ENCODE results near the gene PTPN7. TPM values are rescaled to one million over a fixed set of nuclear protein-coding genes. Genes with fewer than 3 reads are reported as not detected.

PTPN7 gene
- total RNA-seq, 1 donor from 2014 or later, result 0.29 TPM

DNA sequence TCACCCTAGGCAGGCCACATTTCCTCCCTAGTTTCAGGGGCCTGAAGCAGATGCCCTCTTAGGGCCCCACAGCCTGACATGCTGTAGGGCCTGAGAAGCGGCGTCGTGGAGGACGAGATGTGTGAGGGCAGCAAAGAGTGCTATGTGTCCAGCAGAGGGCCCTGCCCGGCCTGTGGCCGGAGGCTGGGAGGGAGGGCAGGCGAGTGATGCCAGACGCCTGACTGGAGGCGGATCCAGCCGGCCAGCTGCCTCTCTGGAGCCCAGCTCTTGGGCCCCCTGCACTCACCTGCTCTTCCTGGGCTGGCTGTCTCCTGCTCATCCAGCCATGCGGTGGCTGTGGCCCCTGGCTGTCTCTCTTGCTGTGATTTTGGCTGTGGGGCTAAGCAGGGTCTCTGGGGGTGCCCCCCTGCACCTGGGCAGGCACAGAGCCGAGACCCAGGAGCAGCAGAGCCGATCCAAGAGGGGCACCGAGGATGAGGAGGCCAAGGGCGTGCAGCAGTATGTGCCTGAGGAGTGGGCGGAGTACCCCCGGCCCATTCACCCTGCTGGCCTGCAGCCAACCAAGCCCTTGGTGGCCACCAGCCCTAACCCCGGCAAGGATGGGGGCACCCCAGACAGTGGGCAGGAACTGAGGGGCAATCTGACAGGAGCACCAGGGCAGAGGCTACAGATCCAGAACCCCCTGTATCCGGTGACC, 37.6 kb downstream of the PTPN7 start, which contains the start of gene GPR37L1:
Gene GPR37L1 (plus strand): TSS at position 279 of the 697 bp plus-strand sequence. CDS start 47 bp downstream, at position 326.
- Mint-ChIP-seq H3K9me3 (no peaks in the 10 kb centered on the region), H3K4me1 (ENCODE audit: unreplicated experiment) (peaks cover 13% of the 10 kb centered on the region), H3K36me3 (no peaks in the 10 kb centered on the region), H3K27ac (no peak within 1 kb of the TSS), H3K27me3 (peaks cover 4% of the 10 kb centered on the region), H3K4me3 (no peak within 1 kb of the TSS)
- no peak for DNase-seq (ENCODE audit: extremely low spot score, unreplicated experiment)
- TF ChIP-seq, protein P1, sequence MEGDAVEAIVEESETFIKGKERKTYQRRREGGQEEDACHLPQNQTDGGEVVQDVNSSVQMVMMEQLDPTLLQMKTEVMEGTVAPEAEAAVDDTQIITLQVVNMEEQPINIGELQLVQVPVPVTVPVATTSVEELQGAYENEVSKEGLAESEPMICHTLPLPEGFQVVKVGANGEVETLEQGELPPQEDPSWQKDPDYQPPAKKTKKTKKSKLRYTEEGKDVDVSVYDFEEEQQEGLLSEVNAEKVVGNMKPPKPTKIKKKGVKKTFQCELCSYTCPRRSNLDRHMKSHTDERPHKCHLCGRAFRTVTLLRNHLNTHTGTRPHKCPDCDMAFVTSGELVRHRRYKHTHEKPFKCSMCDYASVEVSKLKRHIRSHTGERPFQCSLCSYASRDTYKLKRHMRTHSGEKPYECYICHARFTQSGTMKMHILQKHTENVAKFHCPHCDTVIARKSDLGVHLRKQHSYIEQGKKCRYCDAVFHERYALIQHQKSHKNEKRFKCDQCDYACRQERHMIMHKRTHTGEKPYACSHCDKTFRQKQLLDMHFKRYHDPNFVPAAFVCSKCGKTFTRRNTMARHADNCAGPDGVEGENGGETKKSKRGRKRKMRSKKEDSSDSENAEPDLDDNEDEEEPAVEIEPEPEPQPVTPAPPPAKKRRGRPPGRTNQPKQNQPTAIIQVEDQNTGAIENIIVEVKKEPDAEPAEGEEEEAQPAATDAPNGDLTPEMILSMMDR (conservative IDR thresholded peaks at IDR 0.05), result peak; percentile 75

DNA sequence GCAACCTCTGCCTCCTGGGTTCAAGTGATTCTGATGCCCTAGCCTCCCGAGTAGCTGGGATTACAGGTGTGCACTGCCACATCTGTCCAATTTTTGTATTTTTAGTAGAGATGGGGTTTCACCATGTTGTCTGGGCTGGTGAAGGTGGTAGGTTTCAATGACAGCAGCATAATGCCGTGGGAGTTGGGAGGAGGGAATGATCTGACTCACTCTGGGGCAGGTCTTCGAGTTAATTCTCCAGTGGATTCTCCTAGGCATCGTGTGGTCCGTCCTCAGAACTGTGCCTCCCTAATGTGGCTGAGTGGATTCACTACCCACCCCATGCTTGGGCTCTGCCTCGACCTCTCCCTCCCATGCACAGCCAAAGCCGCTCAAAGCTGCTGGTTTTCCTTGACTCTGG, 39.4 kb downstream of the PTPN7 start:
- Mint-ChIP-seq H3K9me3 (no peaks in the 10 kb centered on the region), H3K4me1 (ENCODE audit: unreplicated experiment) (peaks cover 13% of the 10 kb centered on the region), H3K4me3 (no peak overlapping the region), H3K36me3 (no peaks in the 10 kb centered on the region), H3K27ac (no peak overlapping the region), H3K27me3 (peaks cover 4% of the 10 kb centered on the region)
- TF ChIP-seq, protein P1 (conservative IDR thresholded peaks at IDR 0.05), result no peak
- no peak for DNase-seq (ENCODE audit: extremely low spot score, unreplicated experiment)

DNA sequence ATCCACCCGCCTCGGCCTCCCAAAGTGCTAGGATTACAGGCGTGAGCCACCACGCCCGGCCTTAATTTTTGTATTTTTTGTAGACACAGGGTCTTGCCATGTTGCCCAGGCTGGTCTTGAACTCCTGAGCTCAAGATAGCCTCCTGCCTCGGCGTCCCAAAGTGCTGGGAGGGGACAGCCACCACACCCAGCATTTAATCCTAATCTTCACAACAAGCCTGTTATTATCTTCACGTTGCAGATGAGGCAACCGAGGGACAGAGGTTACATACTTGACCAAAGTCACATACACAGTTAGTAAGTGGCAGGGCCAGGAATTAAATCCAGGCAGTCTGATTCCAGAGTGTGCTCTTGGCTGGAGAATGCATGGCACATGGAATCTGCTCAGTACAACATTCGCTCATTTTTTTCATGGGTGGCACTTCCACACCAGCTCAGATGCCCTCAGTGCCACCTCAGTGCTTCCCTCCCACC, 42.5 kb downstream of the PTPN7 start:
- TF ChIP-seq, protein P1 (conservative IDR thresholded peaks at IDR 0.05), result no peak
- Mint-ChIP-seq H3K4me1 (ENCODE audit: unreplicated experiment) (peaks cover 30% of the 10 kb centered on the region), H3K4me3 (no peak overlapping the region), H3K36me3 (no peaks in the 10 kb centered on the region), H3K27ac (no peak overlapping the region), H3K27me3 (no peaks in the 10 kb centered on the region), H3K9me3 (no peaks in the 10 kb centered on the region)
- no peak for DNase-seq (ENCODE audit: extremely low spot score, unreplicated experiment)

DNA sequence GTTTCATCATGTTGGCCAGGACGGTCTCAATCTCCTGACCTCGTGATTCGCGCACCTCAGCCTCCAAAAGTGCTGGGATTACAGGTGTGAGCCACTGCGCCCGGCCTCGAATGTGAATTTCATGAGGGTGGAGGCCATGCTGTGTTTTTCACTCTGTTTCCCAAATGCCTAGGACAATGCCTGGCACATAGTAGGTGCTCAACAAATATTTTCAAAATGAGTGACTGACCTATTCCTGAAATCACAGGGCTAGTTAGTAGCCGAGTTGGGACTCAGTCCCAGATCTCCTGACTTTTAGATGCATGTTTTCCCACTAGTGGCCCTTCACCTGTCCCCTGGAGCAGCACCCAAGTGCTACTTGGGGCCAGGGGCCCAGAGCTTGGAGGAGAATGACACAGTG, 44.1 kb downstream of the PTPN7 start:
- H3K4me1 Mint-ChIP-seq (ENCODE audit: unreplicated experiment), result peaks cover 25% of the 10 kb centered on the region
- no peaks in the 10 kb centered on the region for H3K36me3 Mint-ChIP-seq
- H3K27ac Mint-ChIP-seq, result no peak overlapping the region
- TF ChIP-seq, protein P1 (conservative IDR thresholded peaks at IDR 0.05), result no peak
- H3K27me3 Mint-ChIP-seq, result no peaks in the 10 kb centered on the region
- no peak overlapping the region for H3K4me3 Mint-ChIP-seq
- H3K9me3 Mint-ChIP-seq, result no peaks in the 10 kb centered on the region
- DNase-seq (ENCODE audit: extremely low spot score, unreplicated experiment), result no peak

DNA sequence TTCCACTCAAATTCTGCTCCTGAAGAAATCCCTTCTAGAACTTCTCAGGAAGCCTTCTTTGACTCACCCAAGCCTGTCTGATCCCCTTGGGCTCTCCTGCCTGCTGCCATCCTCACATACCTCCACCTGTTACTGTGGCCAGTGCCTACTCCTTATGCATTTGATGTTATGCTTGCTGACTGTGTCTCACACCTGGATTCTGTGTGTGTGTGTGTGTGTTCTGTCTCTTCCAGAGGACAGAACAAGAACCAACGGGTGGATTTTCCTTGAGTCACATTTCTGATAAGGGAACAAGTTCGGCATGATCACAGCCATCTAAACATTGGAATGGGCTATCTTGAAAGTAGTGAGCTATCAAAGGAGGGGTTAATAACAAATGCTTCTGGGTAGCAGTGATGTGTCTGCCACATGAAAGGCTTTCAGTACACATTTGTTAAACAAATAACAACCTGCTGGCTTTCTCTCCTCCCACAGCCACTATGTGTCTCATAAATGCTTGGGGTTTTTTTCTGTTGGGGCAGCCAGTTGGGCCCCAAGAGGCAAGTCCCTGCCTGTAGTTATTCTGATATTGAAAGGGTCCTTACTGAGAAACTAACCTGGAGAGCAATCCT, 46.6 kb downstream of the PTPN7 start:
- Mint-ChIP-seq H3K9me3 (no peaks in the 10 kb centered on the region), H3K4me3 (peak overlapping the region; percentile 33), H3K27ac (peak overlapping the region; percentile 93), H3K4me1 (ENCODE audit: unreplicated experiment) (peaks cover 31% of the 10 kb centered on the region), H3K27me3 (no peaks in the 10 kb centered on the region), H3K36me3 (no peaks in the 10 kb centered on the region)
- no peak for DNase-seq (ENCODE audit: extremely low spot score, unreplicated experiment)
- TF ChIP-seq, protein P1 (conservative IDR thresholded peaks at IDR 0.05), result no peak
